GM18870 (cell line): ENCODE results near the gene ACVR2A.

Experiments used
- ATAC-seq: cut with Tn5 transposase; IDR thresholded peaks from one replicate; pipeline ENCODE4 v1.9.1; 2021; ENCODE audit warnings: moderate library complexity; ENCODE audit not compliant: unreplicated experiment

Gene ACVR2A

GRCh38 chr2:147916723-147917122 lies 71.9 kb downstream of the ACVR2A start:
- no peak for ATAC-seq

GRCh38 chr2:147917161-147917560 lies 72.3 kb downstream of the ACVR2A start:
- ATAC-seq = no peak

- no peak for ATAC-seq
These were observed 79.0 kb downstream of the ACVR2A start for GRCh38 chr2:147923846-147924245.

- no peak for ATAC-seq
These were observed 79.8 kb downstream of the ACVR2A start for GRCh38 chr2:147924647-147925046.

GRCh38 chr2:147925886-147926285 lies 81.1 kb downstream of the ACVR2A start:
- ATAC-seq = no peak

GRCh38 chr2:147927053-147927588 lies 82.3 kb downstream of the ACVR2A start:
- no peak for ATAC-seq

GRCh38 chr2:147933931-147934330 lies 89.1 kb downstream of the ACVR2A start:
- no peak for ATAC-seq

- no peak for ATAC-seq
These were observed 90.2 kb downstream of the ACVR2A start for GRCh38 chr2:147934881-147935620.

- peak; percentile 79 for ATAC-seq
These were observed 93.0 kb downstream of the ACVR2A start for GRCh38 chr2:147937744-147938349.

- ATAC-seq = no peak
These were observed 94.5 kb downstream of the ACVR2A start for GRCh38 chr2:147939313-147939712.

- no peak for ATAC-seq
These were observed 100.8 kb downstream of the ACVR2A start for GRCh38 chr2:147945660-147946059.

- no peak for ATAC-seq
These were observed 107.3 kb downstream of the ACVR2A start for GRCh38 chr2:147952118-147952517.

- no peak for ATAC-seq
These were observed 123.7 kb downstream of the ACVR2A start for GRCh38 chr2:147968571-147968970.

- no peak for ATAC-seq
These were observed 131.3 kb downstream of the ACVR2A start for GRCh38 chr2:147976102-147976501.

- no peak for ATAC-seq
These were observed 132.8 kb downstream of the ACVR2A start for GRCh38 chr2:147977679-147978078.
